HG02981 (cell line): ENCODE data around the gene SEM1.
"Not testable (repeated sequence)": the region's sequence is repeated elsewhere in the genome, so short reads cannot be mapped to it uniquely, and the experiment has no call there.

Experiments
- ATAC-seq: cut with Tn5 transposase; IDR thresholded peaks from one replicate; pipeline ENCODE4 v1.9.1; 2021; ENCODE audit warnings: mild to moderate bottlenecking, moderate library complexity; ENCODE audit not compliant: unreplicated experiment

The SEM1 gene

GRCh38 chr7:96709381-96710228, at the start of gene SEM1:
TSS of gene SEM1 (minus strand) at chr7:96709846. CDS start at chr7:96709763, 83 bp downstream.
- ATAC-seq: peak; percentile 81

GRCh38 chr7:96757880-96758279, 48.2 kb upstream of the SEM1 start:
- ATAC-seq: not testable (repeated sequence)

GRCh38 chr7:96747418-96747940, 37.8 kb upstream of the SEM1 start:
- no peak for ATAC-seq

GRCh38 chr7:96740130-96740529, 30.5 kb upstream of the SEM1 start:
- no peak for ATAC-seq

- ATAC-seq: no peak
Observed at GRCh38 chr7:96739609-96740008, 30.0 kb upstream of the SEM1 start.

GRCh38 chr7:96739167-96739566, 29.5 kb upstream of the SEM1 start:
- ATAC-seq: no peak

- no peak for ATAC-seq
Observed at GRCh38 chr7:96738705-96739104, 29.1 kb upstream of the SEM1 start.

- no peak for ATAC-seq
Observed at GRCh38 chr7:96737545-96738050, 28.0 kb upstream of the SEM1 start.

- no peak for ATAC-seq
Observed at GRCh38 chr7:96734343-96734742, 24.7 kb upstream of the SEM1 start.

GRCh38 chr7:96729820-96730219, 20.2 kb upstream of the SEM1 start:
- no peak for ATAC-seq

GRCh38 chr7:96728139-96728538, 18.5 kb upstream of the SEM1 start:
- no peak for ATAC-seq

GRCh38 chr7:96727534-96728088, 18.0 kb upstream of the SEM1 start:
- no peak for ATAC-seq

GRCh38 chr7:96723622-96724021, 14.0 kb upstream of the SEM1 start:
- no peak for ATAC-seq

- ATAC-seq: not testable (repeated sequence)
Observed at GRCh38 chr7:96722928-96723327, 13.3 kb upstream of the SEM1 start.

- no peak for ATAC-seq
Observed at GRCh38 chr7:96720843-96721242, 11.2 kb upstream of the SEM1 start.

- no peak for ATAC-seq
Observed at GRCh38 chr7:96719164-96719563, 9.5 kb upstream of the SEM1 start.

- ATAC-seq: no peak
Observed at GRCh38 chr7:96718107-96719003, 8.7 kb upstream of the SEM1 start.

GRCh38 chr7:96713037-96713436, 3.4 kb upstream of the SEM1 start:
- ATAC-seq: no peak

- ATAC-seq: no peak
Observed at GRCh38 chr7:96710544-96710943, 898 bp upstream of the SEM1 start.

GRCh38 chr7:96708872-96709271, 774 bp downstream of the SEM1 start:
- peak; percentile 10 for ATAC-seq
